BJ (cell line): ENCODE results near the gene TRNAU1AP. TPM values are rescaled to one million over a fixed set of nuclear protein-coding genes. Genes with fewer than 3 reads are reported as not detected.

Experiments
- CTCF ChIA-PET: fragments of 350-600 bp; formaldehyde crosslinking; extraction: SDS; loops from one replicate; lab custom pipeline; 2021; ENCODE audit warnings: antibody characterized with exemption, inconsistent platforms; lab: Yijun Ruan, JAX
- POLR2A ChIA-PET: fragments of 300-600 bp; sonication (Branson Sonifier 250); formaldehyde crosslinking; extraction: SDS; loops from one replicate; lab custom pipeline; 2021; ENCODE audit warnings: antibody characterized with exemption; lab: Charles Lee
- DNase-seq: peaks from one replicate; pipeline ENCODE4 v3.0.0-alpha.2; 2011; ENCODE audit warnings: low read depth
- H3K27me3 ChIP-seq: 2 replicates; pipeline ENCODE4 v1.6.0; 2011; ENCODE audit warnings: low read length; ENCODE audit not compliant: control insufficient read depth, insufficient read depth
- H3K36me3 ChIP-seq: 2 replicates; pipeline ENCODE4 v1.5.1; 2011; ENCODE audit warnings: low read length; ENCODE audit not compliant: control insufficient read depth, insufficient read depth
- H3K4me3 ChIP-seq: 2 replicates; pipeline ENCODE4 v1.5.1; 2011; ENCODE audit warnings: low read depth, mild to moderate bottlenecking, control low read depth, low read length
- CTCF ChIP-seq: IDR thresholded peaks from 2 replicates; pipeline ENCODE4 v1.5.1; 2011; ENCODE audit warnings: low read depth, mild to moderate bottlenecking, control low read depth, inconsistent platforms, low read length, moderate library complexity; ENCODE audit not compliant: insufficient read depth
- polyA minus RNA-seq: library from RNA; depleted of rRNA, polyadenylated mRNA; stranded (reverse); fragments of >200 nt; gene quantifications from 2 replicates; pipeline ENCODE4 v1.2.3, GENCODE V29; 2011; rRNA and poly(A)+ RNA removed
- polyA plus RNA-seq: library from polyadenylated mRNA; depleted of rRNA; stranded (reverse); fragments of >200 nt; gene quantifications from 2 replicates; pipeline ENCODE4 v1.2.3, GENCODE V29; 2011; rRNA removed

The TRNAU1AP gene
- polyA plus RNA-seq (26.6 and 35.5 TPM in 2 replicates), polyA minus RNA-seq (10.4 and 10.5 TPM in 2 replicates)

- DNase-seq = peak; percentile 66
- ChIA-PET POLR2A (interaction anchor here (0.6 to 1.4 kb wide), 2 partner anchors 28 to 96 kb away, joined by 11 to 13 read pairs; no protein-coding TSS in a partner anchor), CTCF (interaction anchor here (0.6 to 2.0 kb wide), 3 partner anchors 13 to 31 kb away, joined by 3 to 8 read pairs (median 3); no protein-coding TSS in a partner anchor)
- TF ChIP-seq CTCF = no peak
- H3K4me3 ChIP-seq = peak within 1 kb of the TSS; percentile 88
- no peaks in the 10 kb centered on the region for H3K27me3 ChIP-seq
- H3K36me3 ChIP-seq = peaks cover 1% of the 10 kb centered on the region; the same call in 1 of the 2 replicates
These were observed at the start of gene TRNAU1AP for GRCh38 chr1:28552758-28553663. Gene TRNAU1AP (plus strand): TSS chr1:28553085. CDS start chr1:28553111, 26 bp downstream.

- POLR2A ChIA-PET = no interaction called here
- Histone ChIP-seq H3K36me3 (peaks cover 2% of the 10 kb centered on the region; the same call in 1 of the 2 replicates), H3K4me3 (no peak overlapping the region), H3K27me3 (no peaks in the 10 kb centered on the region)
- CTCF ChIA-PET = no interaction called here
- DNase-seq = no peak
- TF ChIP-seq CTCF = no peak
These were observed 49.8 kb upstream of the TRNAU1AP start for GRCh38 chr1:28503117-28503516.

- ChIA-PET POLR2A (interaction anchor here (0.5 to 1.5 kb wide), 6 partner anchors 76 to 1016 kb away, joined by 3 to 4 read pairs (median 3); partner anchors contain the start of genes MED18, SESN2 and WASF2), CTCF (no interaction called here)
- H3K36me3 ChIP-seq = peaks cover 15% of the 10 kb centered on the region
- H3K27me3 ChIP-seq = no peaks in the 10 kb centered on the region
- peak; percentile 97 for DNase-seq
- H3K4me3 ChIP-seq = peak within 1 kb of the TSS; percentile 71
- no peak for TF ChIP-seq CTCF
These were observed 47.3 kb upstream of the TRNAU1AP start, which contains the start of gene RCC1 for GRCh38 chr1:28505406-28506187. Gene RCC1 (plus strand): TSS chr1:28506043. CDS start chr1:28529867, 23,824 bp downstream.

GRCh38 chr1:28506907-28507246 is 46.0 kb upstream of the TRNAU1AP start:
- Histone ChIP-seq H3K36me3 (peaks cover 20% of the 10 kb centered on the region), H3K27me3 (no peaks in the 10 kb centered on the region), H3K4me3 (peak overlapping the region; percentile 71)
- no peak for DNase-seq
- TF ChIP-seq CTCF = no peak
- ChIA-PET CTCF (interaction anchor here (0.7 to 2.7 kb wide), 2 partner anchors 18 to 258 kb away, joined by 3 to 6 read pairs; no protein-coding TSS in a partner anchor), POLR2A (no interaction called here)
